ENCODE data around the gene CDK1. TPM values are rescaled to one million over a fixed set of nuclear protein-coding genes. Genes with fewer than 3 reads are reported as not detected.

Gene CDK1
- total RNA-seq, 1 experiment from 2014 or later, result 78.9 TPM

DNA sequence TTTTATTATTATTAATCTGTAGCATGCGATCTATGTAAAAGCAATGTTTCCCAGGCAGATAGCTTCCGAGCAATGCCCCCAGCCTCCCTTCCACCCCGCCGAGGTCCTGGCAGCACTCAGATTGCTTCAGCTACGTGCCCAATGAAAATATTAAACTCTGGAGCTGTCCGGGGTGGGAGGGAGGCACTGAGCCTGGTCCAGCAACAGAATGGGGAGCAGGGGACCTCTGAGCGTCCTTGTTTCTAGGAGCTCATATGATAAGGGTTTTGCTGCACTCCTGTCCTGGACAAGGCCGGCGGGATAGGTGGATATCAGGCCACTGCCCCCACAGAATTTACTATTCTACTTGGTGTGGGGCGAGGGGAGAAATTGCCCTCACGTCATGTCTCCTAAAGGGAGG, 44.5 kb upstream of the CDK1 start:
- H3K27ac Mint-ChIP-seq, result 0 out of 7 replicates have a peak overlapping the region, but pooled peaks of 1 of the 3 experiments have one; percentile 29
- Histone ChIP-seq H4K91ac (ENCODE audit: insufficient read length, low read depth, low read length) (no peak overlapping the region), H3K56ac (ENCODE audit: insufficient read length, low read depth, low read length) (no peak overlapping the region), H2BK15ac (ENCODE audit: low read depth, low read length) (no peak overlapping the region), H4K8ac (replicated peaks; ENCODE audit: insufficient read length, low read depth, low read length) (no peak overlapping the region), H3K4me1 (ENCODE audit: insufficient read depth, low read length) (peaks cover 3% of the 10 kb centered on the region; the same call in 1 of the 2 replicates), H3K18ac (ENCODE audit: insufficient read length, low read depth, low read length) (no peak overlapping the region), H2BK120ac (ENCODE audit: low read depth, low read length, poor library complexity, severe bottlenecking) (no peak overlapping the region), H3K9ac (ENCODE audit: extremely low read depth, insufficient read length, low read length) (no peak overlapping the region), H2AK5ac (ENCODE audit: insufficient read length, low read length) (no peak overlapping the region), H3T11ph (ENCODE audit: low read length) (no peak overlapping the region), H4K20me1 (ENCODE audit: control insufficient read depth, insufficient read depth, insufficient read length) (no peaks in the 10 kb centered on the region), H3K9me3 (ENCODE audit: control insufficient read depth, low read depth, low read length) (no peaks in the 10 kb centered on the region), H3K14ac (ENCODE audit: insufficient read depth, low read length) (no peak overlapping the region), H3K79me1 (ENCODE audit: insufficient read depth, low read depth, low read length, poor library complexity, severe bottlenecking) (no peaks in the 10 kb centered on the region), H2BK20ac (ENCODE audit: low read depth, low read length, poor library complexity, severe bottlenecking) (no peak overlapping the region), H2BK5ac (ENCODE audit: insufficient read length, low read length) (no peak overlapping the region), H3K4ac (ENCODE audit: low read depth, low read length) (no peak overlapping the region), H3K79me2 (ENCODE audit: insufficient read depth, low read length) (no peaks in the 10 kb centered on the region; the same call in 1 of the 2 replicates), H3K27me3 (ENCODE audit: insufficient read depth, low read length) (no peaks in the 10 kb centered on the region), H3K27ac (ENCODE audit: insufficient read length, low read depth, low read length) (no peak overlapping the region), H2AFZ (ENCODE audit: low read length) (no peak overlapping the region), H3K23me2 (ENCODE audit: insufficient read length, low read depth, low read length, poor library complexity, severe bottlenecking) (peaks cover 12% of the 10 kb centered on the region), H3K23ac (ENCODE audit: insufficient read length, low read depth, low read length) (no peak overlapping the region), H2BK12ac (ENCODE audit: insufficient read length, low read depth, low read length) (no peak overlapping the region), H4K5ac (ENCODE audit: insufficient read length, low read depth, low read length) (no peak overlapping the region), H3K4me2 (ENCODE audit: insufficient read depth, insufficient read length, low read length) (peak overlapping the region; percentile 90)
- no peaks in the 10 kb centered on the region for H3K27me3 Mint-ChIP-seq (ENCODE audit: low read depth)
- peak overlapping the region; percentile 87 to 94 for H3K4me3 Mint-ChIP-seq
- H3K9me3 Mint-ChIP-seq, result no peaks in the 10 kb centered on the region
- no CpG with 5 or more reads among the region's 11 CpGs for WGBS (ENCODE audit: extremely low coverage, insufficient read length, low lambda C conversion rate)
- H3K4me1 Mint-ChIP-seq, result peaks cover 20 to 26% of the 10 kb centered on the region in 2 experiments
- no peak for DNase-seq
- TF ChIP-seq CTCF (conservative IDR thresholded peaks at IDR 0.05), result no peak
- H3K36me3 Mint-ChIP-seq (ENCODE audit: insufficient read depth in 1 of 3, low read depth in 3 of 3), result no peaks in the 10 kb centered on the region
